Activated CD8-positive, alpha-beta memory T cell treated with anti-CD3 and anti-CD28 coated beads, Interleukin-2, amount 50 U/mL, for 24 hours (primary cell): Measurements from ENCODE around the gene LIMK2.

Experiments used
- DNase-seq: peaks from one replicate; pipeline ENCODE4 v3.0.0-alpha.2; 2020; ENCODE audit errors: extremely low read depth

LIMK2 gene

GRCh38 chr22:31272522-31273446 lies 60.7 kb downstream of the LIMK2 start:
- DNase-seq: no peak

- DNase-seq: no peak
Observed at GRCh38 chr22:31274017-31274416, 61.9 kb downstream of the LIMK2 start.

- no peak for DNase-seq
Observed at GRCh38 chr22:31275018-31275417, 62.9 kb downstream of the LIMK2 start.

- no peak for DNase-seq
Observed at GRCh38 chr22:31275576-31275975, 63.5 kb downstream of the LIMK2 start.

GRCh38 chr22:31276426-31277167 lies 64.5 kb downstream of the LIMK2 start:
- no peak for DNase-seq

- no peak for DNase-seq
Observed at GRCh38 chr22:31277741-31278140, 65.6 kb downstream of the LIMK2 start.

GRCh38 chr22:31278151-31278621 lies 66.1 kb downstream of the LIMK2 start:
- no peak for DNase-seq

- DNase-seq: no peak
Observed at GRCh38 chr22:31278626-31279326, 66.7 kb downstream of the LIMK2 start.

- no peak for DNase-seq
Observed at GRCh38 chr22:31279327-31279669, 67.2 kb downstream of the LIMK2 start.

- no peak for DNase-seq
Observed at GRCh38 chr22:31279821-31280505, 67.9 kb downstream of the LIMK2 start.

- no peak for DNase-seq
Observed at GRCh38 chr22:31281733-31282132, 69.6 kb downstream of the LIMK2 start.

GRCh38 chr22:31282748-31283468 lies 70.8 kb downstream of the LIMK2 start:
- no peak for DNase-seq

- no peak for DNase-seq
Observed at GRCh38 chr22:31284281-31285155, 72.4 kb downstream of the LIMK2 start.

- no peak for DNase-seq
Observed at GRCh38 chr22:31286360-31287255, 74.5 kb downstream of the LIMK2 start.

- DNase-seq: no peak
Observed at GRCh38 chr22:31287818-31288495, 75.9 kb downstream of the LIMK2 start.

GRCh38 chr22:31288496-31289240 lies 76.6 kb downstream of the LIMK2 start:
- no peak for DNase-seq

GRCh38 chr22:31289344-31289743 lies 77.2 kb downstream of the LIMK2 start:
- DNase-seq: no peak
